Activated CD4-positive, alpha-beta T cell treated with anti-CD3 and anti-CD28 coated beads, Interleukin-2, amount 50 U/mL, for 24 hours (primary cell): ENCODE data around the gene GTF2F1.
"Not testable (repeated sequence)": the region's sequence is repeated elsewhere in the genome, so short reads cannot be mapped to it uniquely, and the experiment has no call there.

Experiments used
- DNase-seq, 2 donors: peaks; one replicate each; pipeline ENCODE4 v3.0.0-alpha.2; 2020; ENCODE audit warnings: low read depth in 1 of 2, low spot score in 1 of 2

GTF2F1 gene

GRCh38 chr19:6417713-6418561, 25.0 kb upstream of the GTF2F1 start:
- no peak for DNase-seq

DNA sequence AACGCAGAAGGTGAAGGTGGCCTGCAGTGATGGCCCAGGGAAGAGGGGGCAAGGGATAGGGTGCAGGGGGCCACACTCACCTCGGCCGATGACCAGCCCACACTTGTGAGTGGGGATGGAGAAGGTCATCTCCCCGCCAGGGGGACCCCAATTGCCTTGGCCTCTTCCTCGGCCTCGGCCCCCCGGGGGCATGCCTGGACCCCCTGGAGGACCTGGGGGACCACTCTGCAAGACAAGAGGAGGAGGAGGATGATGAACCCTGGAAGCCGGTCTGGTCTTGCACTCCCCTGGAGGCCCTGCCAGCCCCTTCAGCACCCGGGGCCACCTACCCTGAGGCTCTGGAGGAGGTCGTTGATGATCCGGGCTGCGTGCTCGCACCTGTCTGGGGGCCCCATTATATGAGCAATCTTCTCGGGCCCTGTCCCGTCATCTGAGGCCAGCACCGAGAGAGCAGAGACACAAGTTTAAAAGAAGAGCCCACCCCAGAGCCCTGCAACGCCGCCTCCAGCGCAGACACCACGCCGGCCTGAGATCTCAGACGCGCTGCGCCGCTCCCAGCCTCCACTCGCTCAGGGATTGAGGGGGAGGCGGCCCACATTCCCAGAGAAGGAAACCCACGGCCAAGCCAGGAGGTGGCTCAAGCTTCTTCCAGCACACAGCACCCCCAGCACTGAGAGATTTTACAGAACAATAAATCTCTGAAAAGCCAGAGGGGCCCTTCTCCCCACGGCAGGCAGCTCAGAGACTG, 23.9 kb upstream of the GTF2F1 start:
- DNase-seq: no peak

DNA sequence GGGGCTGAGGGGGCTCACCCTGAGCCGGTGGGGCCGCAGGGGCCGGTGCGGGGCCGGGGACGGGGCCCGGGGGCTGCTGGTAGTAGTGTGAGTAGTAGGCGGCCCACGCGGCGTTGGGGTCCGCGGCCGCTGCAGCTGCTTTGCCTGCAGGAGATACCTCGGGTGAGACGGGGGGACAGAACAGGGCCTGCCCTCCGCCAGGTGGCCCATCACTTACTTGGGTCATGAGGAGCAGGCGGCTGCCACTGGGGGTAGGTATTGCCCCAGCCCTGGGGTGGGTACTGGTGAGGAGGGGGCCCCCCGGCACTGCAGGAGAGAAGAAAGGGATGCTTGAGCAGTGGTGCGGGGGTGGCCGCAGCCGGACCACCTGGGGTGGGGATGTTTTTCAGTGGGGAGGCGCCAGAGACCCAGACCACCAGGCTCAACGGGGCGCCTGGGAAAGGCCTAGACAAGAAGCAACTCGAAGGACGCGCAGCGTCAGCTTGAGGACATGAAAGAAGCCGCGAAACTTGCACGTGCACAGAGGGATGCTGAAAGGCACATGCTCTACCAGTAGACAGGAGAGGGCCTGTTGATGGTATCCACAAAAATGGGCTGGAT, 22.7 kb upstream of the GTF2F1 start:
- no peak for DNase-seq

DNA sequence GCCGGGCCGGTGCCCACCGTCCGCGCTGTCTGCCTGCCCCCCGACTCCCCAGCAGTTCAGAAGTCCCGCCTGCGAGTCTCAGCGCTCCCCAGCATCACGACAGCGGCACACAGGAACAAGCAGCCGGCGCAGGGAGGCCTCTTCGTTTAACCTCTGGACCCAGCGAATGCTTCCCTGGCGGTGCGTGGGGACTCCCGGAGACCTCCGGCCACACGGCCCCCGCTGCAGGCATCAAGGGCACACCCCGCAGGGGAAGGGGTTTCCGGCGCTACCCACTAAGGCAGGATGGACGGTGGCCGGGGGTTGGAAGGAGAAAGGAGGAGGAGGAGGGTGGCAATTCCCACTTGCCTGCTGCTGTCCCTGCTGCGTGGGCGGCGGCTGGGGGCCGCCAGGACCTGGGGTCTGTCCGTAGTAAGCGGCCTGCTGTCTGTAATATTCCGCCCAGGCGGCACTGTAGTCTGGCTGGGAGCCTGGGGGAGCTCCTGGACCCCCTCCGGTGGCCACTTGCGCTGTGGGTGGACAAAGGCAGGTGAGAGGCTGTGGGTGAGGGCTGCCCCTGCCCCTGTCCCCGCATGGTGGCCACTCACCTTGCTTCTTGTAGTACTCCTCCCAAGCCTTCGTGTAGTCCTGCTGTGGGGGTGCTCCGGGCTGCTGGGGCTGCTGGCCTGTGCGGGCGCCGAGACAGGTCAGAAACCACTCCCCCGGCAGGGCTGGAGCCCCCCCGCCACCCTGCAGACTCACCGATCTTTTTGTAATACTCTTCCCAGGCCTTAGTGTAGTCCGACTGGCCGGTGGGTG, 22.0 kb upstream of the GTF2F1 start:
- DNase-seq: no peak

- DNase-seq: no peak
Measured at GRCh38 chr19:6413721-6414643, 21.0 kb upstream of the GTF2F1 start.

DNA sequence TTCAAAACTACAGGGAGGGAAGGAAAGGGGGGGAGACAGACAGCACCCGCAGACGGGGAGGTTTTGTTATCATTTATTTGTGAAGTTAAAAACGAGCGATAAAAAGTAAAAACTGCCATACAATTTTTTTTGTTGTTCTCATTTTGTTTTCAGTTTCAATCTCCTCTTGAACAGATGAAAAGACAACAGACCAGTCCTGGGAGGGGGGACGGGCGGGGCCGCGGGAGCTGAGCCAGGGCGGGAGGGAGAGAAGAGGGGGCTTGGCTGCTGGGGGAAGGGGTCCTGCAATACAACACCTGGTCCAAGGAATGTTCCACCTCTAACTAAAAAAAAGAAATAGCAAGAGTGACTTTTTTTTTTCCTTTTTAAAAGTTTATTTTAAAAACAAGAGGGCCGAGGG, 20.3 kb upstream of the GTF2F1 start:
- DNase-seq: no peak

- DNase-seq: peak in 1 of 2 donors; percentile 36
Measured at GRCh38 chr19:6412447-6413091, 19.6 kb upstream of the GTF2F1 start.

GRCh38 chr19:6412061-6412446, 19.1 kb upstream of the GTF2F1 start:
- no peak for DNase-seq

GRCh38 chr19:6409346-6409745, 16.4 kb upstream of the GTF2F1 start:
- DNase-seq: no peak

GRCh38 chr19:6406401-6406800, 13.4 kb upstream of the GTF2F1 start:
- no peak for DNase-seq

- no peak for DNase-seq
Measured at GRCh38 chr19:6402837-6403608, 10.1 kb upstream of the GTF2F1 start.

- no peak for DNase-seq
Measured at GRCh38 chr19:6402058-6402457, 9.1 kb upstream of the GTF2F1 start.

- not testable (repeated sequence) for DNase-seq
Measured at GRCh38 chr19:6400062-6400944, 7.3 kb upstream of the GTF2F1 start.

DNA sequence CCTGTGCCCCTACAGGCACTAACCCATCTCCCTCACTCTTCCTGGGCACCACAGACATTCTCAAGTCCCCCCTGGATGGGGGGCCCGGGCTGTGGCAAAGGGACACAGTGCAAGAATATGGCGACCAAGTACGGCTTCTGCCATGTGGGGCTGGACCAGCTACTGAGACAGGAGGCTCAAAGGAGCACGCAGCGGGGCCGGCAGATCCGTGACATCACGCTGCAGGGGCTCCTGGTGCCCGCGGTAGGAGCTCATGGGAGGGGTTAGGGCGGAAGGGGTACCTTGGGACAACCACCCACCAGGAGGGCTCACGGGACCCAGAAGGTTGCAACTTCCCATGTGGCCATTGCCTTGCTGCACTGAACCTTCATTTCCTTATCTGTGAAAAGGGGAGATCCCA, 3.3 kb upstream of the GTF2F1 start:
- DNase-seq: no peak

DNA sequence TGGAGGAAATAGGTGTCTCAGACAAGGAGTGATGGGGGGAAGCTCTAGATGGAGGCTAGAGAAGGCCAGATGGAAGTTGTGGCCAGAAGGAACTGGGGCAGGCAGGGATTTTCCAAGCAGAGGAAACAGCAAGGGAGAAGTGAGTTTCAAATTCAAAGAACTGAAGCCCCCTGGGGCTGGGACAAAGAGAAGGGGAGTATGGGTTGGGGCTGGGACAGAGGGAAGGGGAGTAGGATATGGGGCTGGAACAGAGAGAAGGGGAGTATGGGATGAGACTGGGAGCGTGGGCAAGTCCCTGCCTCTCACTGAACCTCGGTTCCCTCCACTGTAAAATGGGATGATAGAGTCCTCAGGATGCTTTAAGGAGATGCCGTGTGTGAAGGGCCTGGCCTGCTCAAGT, 1.9 kb upstream of the GTF2F1 start:
- no peak for DNase-seq

- peak; percentile 56 to 74 for DNase-seq
Measured at GRCh38 chr19:6393983-6394412, 1.0 kb upstream of the GTF2F1 start.

DNA sequence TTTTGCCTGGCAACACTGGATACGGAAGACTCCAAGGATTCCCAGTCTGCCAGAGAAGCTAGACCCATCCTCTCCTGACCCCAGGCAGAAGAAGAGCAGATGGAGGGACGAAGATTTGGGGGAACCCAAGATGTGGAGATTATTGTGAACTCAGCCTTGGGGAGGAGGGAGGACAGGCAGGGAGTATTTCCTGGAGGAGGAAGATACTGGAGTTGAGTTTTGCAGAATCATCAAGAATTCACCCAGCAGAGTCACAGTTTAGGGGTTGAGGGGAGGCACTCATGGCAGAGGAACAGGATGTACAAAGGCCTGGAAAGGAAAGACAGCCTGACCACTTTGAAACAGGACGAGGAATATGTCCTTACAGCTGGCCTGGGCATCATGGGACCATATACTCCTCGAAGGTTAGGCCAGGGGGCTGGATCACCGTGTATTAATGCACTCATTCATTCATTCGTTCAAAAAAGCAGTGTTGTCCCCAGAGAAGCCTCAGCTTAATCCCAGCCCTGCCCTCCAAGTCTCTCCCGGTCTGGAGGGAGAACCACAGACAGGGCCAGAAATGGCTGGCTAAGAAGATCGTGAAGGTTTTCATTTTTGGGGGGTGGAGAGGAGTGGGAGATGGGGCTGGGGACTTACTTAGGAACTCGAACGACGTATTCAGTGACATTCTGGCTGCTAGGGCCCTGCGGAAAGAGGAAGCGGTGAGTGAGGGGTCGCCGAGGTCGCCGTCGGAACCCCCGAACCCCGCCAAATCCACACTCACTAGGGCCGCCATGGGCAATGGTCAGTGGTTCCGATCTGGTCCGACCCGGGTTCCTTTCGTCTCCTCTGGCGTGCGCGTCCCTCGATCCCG, 517 bp downstream of the GTF2F1 start:
- no peak for DNase-seq
